VCaP (cell line): ENCODE data around the gene PHF1.
"Not testable (repeated sequence)": the region's sequence is repeated elsewhere in the genome, so short reads cannot be mapped to it uniquely, and the experiment has no call there.

Experiments used
- H3K27ac ChIP-seq: fragments of 450-650 bp; 2 replicates; pipeline ENCODE4 v1.5.1; 2017
- TF ChIP-seq, protein P1 (sequence below): fragments of 450-650 bp; conservative IDR thresholded peaks from 2 replicates; pipeline ENCODE4 v1.5.1; 2017; ENCODE audit warnings: mild to moderate bottlenecking, moderate library complexity

The PHF1 gene

DNA sequence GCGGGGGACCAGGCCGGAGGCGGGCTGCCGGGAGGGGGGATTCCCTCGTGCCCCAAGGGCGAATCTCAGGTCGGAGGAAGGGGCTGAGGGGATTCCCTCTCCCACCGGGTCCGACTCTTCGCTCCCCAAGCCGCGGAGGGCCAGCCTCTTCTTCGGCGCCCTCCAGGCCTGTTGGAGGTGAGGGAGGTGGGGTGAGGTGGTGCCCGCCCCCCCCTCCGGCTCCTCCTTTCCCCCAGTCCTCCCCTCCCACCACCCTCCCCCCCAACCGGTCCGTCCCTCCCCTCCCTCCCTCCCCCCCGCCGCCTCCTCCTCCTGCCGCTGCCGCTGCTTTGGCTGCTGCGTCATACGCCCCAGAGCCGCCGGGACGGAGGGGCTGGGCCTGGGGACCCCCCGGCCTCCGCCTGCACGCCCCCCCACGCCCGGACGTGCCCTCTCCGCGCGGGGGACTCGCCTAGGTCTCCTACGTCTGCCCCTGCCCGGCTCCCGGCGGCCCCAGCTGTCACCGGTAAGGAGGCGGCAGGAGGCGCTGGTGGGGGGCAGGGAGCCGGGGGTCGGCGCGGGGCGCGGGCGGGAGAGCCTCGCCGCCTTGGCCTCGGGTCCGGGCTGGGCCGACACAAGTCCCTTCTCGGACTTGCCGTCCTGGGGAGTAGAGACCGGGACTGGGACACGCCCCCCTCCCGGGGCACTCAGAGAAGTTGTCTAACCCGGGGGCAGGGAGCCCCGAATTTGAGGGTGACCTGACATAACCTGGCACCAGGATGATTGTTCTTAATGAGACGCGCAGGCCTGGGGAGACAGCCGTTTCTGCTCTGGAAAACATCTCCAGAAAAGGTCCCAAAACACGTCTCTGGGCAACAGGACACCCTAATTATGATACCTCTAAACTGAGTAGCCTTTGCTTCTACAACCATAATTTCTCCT is at the start of gene PHF1:
Gene PHF1 (plus strand): TSS at position 304 of the 921 bp plus-strand sequence. CDS start 1,250 bp downstream, outside the sequence.
- TF ChIP-seq, protein P1, sequence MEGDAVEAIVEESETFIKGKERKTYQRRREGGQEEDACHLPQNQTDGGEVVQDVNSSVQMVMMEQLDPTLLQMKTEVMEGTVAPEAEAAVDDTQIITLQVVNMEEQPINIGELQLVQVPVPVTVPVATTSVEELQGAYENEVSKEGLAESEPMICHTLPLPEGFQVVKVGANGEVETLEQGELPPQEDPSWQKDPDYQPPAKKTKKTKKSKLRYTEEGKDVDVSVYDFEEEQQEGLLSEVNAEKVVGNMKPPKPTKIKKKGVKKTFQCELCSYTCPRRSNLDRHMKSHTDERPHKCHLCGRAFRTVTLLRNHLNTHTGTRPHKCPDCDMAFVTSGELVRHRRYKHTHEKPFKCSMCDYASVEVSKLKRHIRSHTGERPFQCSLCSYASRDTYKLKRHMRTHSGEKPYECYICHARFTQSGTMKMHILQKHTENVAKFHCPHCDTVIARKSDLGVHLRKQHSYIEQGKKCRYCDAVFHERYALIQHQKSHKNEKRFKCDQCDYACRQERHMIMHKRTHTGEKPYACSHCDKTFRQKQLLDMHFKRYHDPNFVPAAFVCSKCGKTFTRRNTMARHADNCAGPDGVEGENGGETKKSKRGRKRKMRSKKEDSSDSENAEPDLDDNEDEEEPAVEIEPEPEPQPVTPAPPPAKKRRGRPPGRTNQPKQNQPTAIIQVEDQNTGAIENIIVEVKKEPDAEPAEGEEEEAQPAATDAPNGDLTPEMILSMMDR = peak; percentile 27; the same call in 1 of the 2 replicates
- H3K27ac ChIP-seq = peak within 1 kb of the TSS; percentile 95

DNA sequence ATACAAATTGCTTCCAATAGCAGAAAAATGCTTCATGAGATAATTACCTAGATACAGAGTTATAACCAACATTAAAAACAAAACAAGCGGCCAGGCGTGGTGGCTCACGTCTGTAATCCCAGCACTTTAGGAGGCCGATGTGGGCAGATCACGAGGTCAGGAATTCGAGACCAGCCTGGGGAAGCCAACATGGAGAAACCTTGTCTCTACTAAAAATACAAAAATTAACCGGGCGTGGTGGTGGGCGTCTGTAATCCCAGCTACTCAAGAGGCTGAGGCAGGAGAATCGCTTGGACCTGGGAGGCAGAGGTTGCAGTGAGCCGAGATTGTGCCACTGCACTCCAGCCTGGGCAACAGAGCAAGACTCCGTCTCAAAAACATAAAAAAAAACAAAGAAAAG is 47.3 kb upstream of the PHF1 start:
- H3K27ac ChIP-seq = not testable (repeated sequence)

DNA sequence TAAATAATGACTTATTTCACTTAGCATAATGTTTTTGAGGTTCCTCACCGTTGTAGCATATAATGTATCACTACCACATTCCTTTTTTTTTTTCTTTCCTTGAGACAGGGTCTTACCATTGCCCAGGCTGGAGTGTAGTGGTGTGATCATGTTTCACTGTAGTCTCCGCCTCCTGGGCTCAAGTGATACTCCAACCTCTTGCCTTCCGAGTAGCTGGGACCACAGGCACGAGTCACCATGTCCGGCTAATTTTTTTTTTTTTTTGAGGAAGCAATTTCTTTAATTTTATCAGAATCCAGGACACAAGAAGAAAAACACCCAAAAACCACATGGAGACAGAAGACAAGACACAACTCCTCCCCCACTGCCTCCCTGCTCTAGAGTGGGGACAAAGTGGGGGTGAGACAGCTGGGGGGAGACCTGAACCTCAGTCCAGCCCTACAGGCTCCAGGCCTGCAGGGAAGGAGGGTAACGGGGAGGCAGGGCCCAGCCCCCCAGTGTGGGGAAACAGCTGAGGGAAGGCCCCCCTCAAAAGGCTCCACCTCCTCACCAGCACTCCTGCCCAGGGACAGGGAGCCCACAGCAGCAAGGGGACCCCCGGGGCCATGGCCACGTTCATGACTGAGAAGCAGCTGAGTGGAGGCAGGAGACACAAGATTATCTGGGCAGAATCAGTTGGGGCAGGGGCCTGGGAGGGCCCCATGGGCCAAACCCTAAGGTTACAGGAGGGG is 46.2 kb upstream of the PHF1 start:
- not testable (repeated sequence) for H3K27ac ChIP-seq

DNA sequence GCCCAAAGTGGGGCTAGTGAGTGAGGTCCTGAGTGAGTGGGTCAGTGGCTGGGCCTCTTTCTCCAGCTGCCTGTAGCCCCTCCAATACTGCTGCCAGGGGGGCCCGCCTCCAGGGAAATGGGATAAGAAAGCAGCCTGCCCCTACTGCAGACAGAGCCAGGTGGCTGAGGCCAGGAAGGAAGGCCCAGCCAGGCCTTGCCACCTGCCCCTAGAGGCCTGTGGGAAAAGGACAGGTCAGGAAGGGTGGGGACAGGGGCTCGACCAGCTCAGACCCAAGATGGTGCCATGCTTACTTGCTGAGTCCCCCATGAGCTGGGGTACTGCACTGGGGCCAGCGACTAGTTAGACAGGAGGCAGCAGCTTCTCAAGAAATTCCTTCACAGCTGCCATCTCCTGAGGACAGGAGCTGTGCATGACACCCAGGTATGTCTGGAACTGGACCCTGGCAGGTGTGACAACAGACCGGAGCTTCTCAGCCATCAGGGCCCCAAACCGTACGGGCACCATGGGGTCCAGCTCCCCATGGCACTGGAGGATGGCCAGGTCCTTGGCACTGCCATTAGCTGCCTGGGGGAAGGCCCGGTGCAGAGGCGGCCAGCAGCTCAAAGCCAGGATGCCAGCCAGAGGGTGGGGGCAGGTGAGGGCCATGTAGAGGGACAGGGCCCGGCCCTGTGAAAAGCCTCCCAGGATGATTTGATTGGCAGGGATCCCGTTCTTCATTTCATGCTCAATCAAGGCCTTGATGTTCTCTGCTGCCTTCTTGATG is 45.4 kb upstream of the PHF1 start:
- not testable (repeated sequence) for H3K27ac ChIP-seq

DNA sequence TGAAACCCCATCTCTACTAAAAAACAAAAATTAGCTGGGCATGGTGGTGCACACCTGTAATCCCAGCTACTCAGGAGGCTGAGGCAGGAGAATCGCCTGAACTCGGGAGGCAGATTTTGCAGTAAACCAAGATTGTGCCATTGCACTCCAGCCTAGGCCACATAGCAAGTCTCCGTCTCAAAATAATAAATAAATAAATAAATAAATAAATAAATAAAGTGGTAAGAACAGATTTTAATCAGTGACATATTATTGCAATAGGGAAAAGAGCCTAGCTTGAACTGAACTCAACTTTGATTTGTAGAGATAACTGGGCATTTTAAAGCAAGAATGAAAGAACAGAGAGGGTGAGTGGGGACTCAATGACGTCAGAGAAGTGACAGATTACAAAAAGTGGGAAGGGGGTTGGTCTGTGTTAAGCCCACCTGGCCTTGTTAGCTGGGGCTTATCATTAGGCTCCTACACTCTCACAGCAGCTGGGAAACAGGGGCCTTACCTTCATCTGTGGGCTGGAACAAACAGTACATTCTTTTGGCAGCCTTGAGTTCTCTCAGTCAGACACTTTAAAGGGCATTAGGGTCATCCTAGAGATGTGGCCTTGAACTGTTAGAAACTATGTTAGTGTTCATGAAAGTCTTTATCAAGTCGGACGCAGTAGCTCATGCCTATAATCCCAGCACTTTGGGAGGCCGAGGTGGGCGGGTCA is 43.7 kb upstream of the PHF1 start:
- TF ChIP-seq, protein P1 = no peak
- no peak overlapping the region for H3K27ac ChIP-seq

DNA sequence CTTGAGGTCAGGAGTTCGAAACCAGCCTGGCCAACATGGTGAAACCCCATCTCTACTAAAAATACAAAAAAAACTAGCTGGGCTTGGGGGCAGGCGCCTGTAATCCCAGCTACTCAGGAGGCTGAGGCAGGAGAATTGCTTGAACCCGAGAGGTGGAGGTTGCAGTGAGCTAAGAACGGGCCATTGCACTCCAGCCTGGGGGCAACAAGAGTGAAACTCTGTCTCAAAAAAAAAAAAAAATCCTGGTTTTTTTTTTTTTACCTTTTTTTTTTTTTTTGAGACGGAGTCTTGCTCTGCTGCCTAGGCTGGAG is 43.1 kb upstream of the PHF1 start:
- H3K27ac ChIP-seq = not testable (repeated sequence)

DNA sequence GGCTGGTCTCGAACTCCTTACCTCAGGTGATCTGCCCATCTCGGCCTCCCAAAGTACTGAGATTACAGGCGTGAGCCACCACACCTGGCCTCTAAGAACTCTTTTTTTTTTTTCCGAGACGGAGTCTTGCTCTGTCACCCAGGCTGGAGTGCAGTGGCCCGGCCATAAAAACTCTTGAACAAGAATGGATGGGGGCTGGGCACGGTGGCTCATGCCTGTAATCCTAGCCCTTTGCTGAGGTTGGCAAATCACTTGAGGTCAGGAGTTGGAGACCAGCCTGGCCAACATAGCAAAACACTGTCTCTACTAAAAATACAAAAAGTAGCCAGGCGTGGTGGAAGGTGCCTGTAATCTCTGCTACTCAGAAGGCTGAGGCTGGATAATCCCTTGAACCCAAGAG is 38.9 kb upstream of the PHF1 start:
- peak overlapping the region; percentile 60; the same call in 1 of the 2 replicates for H3K27ac ChIP-seq

DNA sequence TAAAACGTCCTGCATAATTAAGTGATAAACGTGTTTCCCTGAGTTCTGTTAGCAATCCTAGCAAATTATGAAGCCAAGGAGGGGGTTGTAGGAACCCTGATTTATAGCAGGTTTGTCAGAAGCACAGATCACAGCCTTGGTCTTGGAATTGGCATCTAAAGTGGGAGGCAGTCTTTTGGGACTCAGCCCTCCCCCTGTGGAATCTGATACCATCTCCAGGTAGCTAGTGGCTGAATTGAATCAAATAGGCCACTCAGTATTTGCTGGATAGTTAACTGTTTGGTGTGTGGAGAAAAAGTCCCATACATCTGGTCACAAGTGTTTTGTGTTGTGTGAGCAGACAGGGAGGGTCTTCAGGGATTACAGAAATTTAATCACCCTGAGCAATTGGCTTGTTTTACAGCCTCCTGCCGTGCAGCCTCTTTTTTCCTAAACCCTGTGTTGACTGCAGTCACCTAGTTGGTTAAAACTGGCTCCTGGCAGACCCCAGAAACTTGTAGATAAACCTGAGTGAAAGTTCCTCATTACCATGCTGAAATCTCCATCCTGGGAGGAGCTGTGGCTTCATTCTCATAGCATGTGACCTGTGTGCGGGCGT is 38.2 kb upstream of the PHF1 start:
- TF ChIP-seq, protein P1 = no peak
- peak overlapping the region; percentile 60 for H3K27ac ChIP-seq

DNA sequence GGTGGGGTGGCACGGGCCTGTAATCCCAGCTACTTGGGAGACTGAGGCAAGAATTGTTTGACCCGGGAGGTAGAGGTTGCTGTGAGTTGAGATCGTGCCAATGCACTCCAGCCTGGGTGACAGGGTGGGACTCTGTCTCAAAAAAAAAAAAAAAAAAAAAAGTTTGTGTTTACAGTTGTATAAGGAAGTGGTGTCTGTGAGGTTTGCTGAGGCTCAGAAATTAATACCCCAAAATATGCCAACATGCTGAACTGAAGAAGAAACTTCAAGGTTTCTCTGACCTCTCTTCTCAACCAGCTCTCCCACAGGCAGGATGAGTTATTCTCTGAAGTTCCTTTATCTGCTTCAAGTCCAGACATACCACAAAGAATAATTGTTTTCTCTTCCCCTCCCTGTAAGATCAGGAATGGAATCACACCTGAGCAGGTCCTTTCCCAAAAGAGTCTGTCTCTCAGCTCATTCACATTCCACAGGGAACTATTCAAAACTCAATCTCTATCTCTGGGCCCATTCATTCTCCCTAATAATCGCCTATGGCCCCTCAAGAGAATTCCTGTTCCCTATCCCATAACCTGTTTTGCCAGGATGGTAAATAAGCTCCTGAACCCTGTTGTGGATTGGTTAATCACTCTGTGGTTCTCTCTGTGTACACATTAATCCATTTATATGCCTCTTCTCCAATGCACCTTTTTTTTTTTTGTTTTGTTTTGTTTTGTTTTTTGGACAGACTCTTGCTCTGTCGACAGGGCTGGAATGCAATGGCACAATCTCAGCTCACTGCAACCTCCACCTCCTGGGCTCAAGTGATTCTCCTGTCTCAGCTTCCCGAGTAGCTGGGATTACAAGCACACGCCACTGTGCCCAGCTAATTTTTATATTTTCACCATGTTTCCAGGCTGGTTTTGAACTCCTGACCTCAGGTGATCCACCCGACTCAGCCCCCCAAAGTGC is 36.6 kb upstream of the PHF1 start:
- peak overlapping the region; percentile 60 for H3K27ac ChIP-seq
- TF ChIP-seq, protein P1 = no peak
